Adrenal gland (tissue), 12 donors: ENCODE data around the gene TM4SF4. TPM values are rescaled to one million over a fixed set of nuclear protein-coding genes. Genes with fewer than 3 reads are reported as not detected.

Experiments used
- DNase-seq, 7 donors: peaks; one replicate each; pipeline ENCODE4 v3.0.0-alpha.2; 2019 to 2020
- H3K27ac ChIP-seq, 5 donors: fragments of 200-600 bp; sonication (generic) in 4 of 5; 1 replicate in 3 of 5; 2 replicates in 2 of 5; pipeline versions ENCODE4 v1.5.1 to v1.8.0; 2016 to 2020; ENCODE audit warnings: mild to moderate bottlenecking in 1 of 5
- H3K27me3 ChIP-seq: fragments of 200-600 bp; 2 replicates; pipeline ENCODE4 v1.8.0; 2021
- H3K36me3 ChIP-seq, 2 donors: fragments of 200-600 bp; replicated peaks in 1 of 2; 1 replicate in 1 of 2; 2 replicates in 1 of 2; pipeline versions ENCODE4 v1.5.1 to v1.8.0; 2018 to 2022
- H3K4me1 ChIP-seq, 2 donors: fragments of 200-600 bp; replicated peaks in 1 of 2; 1 replicate in 1 of 2; 2 replicates in 1 of 2; pipeline versions ENCODE4 v1.5.1 to v1.8.0; 2018 to 2021
- H3K4me3 ChIP-seq, 4 donors: fragments of 200-600 bp; sonication (generic) in 3 of 4; one replicate each; pipeline ENCODE4 v1.5.1; 2016 to 2018
- H3K9me3 ChIP-seq, 3 donors: fragments of 200-600 bp; sonication (generic) in 1 of 3; replicated peaks in 1 of 3; 1 replicate in 2 of 3; 2 replicates in 1 of 3; pipeline versions ENCODE4 v1.5.1 to v1.8.0; 2016 to 2021
- POLR2A ChIP-seq, 2 donors: fragments of 450-650 bp; IDR thresholded peaks; one replicate each; pipeline ENCODE4 v1.6.1; 2017; ENCODE audit warnings: antibody characterized with exemption in 2 of 2, mild to moderate bottlenecking in 2 of 2, moderate library complexity in 1 of 2
- WGBS, 4 donors: extraction: QIAGEN DNeasy Blood & Tissue Kit in 2 of 4; methylation state at CpG; one replicate each; pipeline versions ENCODE4 v1.1.5 to v1.1.7; 2013 to 2017; 5-methylcytosine and 5-hydroxymethylcytosine counted together
- intact Hi-C, 2 donors: fragments of 100-400 bp; cut with DNase I; formaldehyde crosslinking; loops; one replicate each; pipeline versions ENCODE4 v1.14.1 to v1.15.0; 2022 to 2023
- polyA plus RNA-seq, 3 donors: library from polyadenylated mRNA; stranded (reverse); fragments of 200-250 nt in 2 of 3; fragments of 350-450 nt in 1 of 3; fragmentation: Illumina TruSeq in 1 of 3; extraction: RNeasy Lipid Tissue Mini Kit (QIAGEN cat#74804) in 1 of 3; gene quantifications; one replicate each; pipeline ENCODE4 v1.2.3, GENCODE V29; 2013 to 2014
- total RNA-seq, 9 donors: library from RNA; depleted of rRNA in 4 of 9; stranded (reverse); fragments of >200 nt in 4 of 9; fragments of 120-200 nt in 1 of 9; fragmentation: NEBNext Ultra II Directional in 1 of 9; extraction: Animal tissue kit (Norgen Biotek cat#: 25700) in 1 of 9; gene quantifications; one replicate each; pipeline versions ENCODE4 v1.1.0 to v1.2.4, GENCODE V29; 2013 to 2023
- TF ChIP-seq, protein P1 (sequence below), 6 experiments: fragments of 450-650 bp in 4 of 6; fragments of 200-600 bp in 2 of 6; sonication (generic) in 1 of 6; IDR thresholded peaks; 1 replicate in 5 of 6; 2 replicates in 1 of 6; pipeline versions ENCODE4 v1.5.1 to v1.8.0; 2016 to 2021; ENCODE audit warnings: antibody characterized with exemption in 6 of 6, mild to moderate bottlenecking in 2 of 6, moderate library complexity in 1 of 6
- donor health status: healthy with polysubstance abuse.
- donor health status: Bipolar disorder and iron deficiency.
- donor health status: DM: yes; HTN: yes; CAD: no.
- donor health status: DM: no; HTN: no; CAD: no.
- donor health status: DM: no; HTN: no; CAD: no.
- donor health status: DM: yes; HTN: yes; CAD: no.

Gene TM4SF4
- total and polyA plus RNA-seq, 12 donors: 0.08 to 2.2 (median 0.96) TPM; not detected in 3

DNA sequence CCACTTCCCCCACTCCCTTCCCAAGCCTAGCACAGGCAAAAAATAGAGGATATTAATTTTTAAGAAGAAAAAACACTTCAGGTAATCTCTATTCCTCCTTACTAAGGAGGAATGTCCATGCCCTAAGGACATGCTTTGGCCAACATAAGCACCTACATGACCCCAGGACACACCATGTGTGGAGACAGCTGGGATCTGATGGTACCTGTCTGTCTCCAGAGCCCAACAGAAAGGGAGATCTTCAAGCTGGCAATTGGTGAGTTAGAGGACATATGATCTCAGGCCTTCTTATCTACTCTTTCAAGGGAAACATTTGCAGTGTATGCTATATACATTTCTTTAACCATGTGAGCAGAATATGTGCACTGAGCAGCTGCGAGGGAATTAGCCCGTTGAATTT is 7.0 kb downstream of the TM4SF4 start:
- no peaks in the 10 kb centered on the region for H3K27me3 ChIP-seq
- intact Hi-C loops: loop anchor here in 1 of 2 donors (5.0 to 10.0 kb wide), 2 partner anchors 89 to 367 kb away; no protein-coding TSS in a partner anchor
- no peak for DNase-seq
- no peak overlapping the region for H3K4me3 ChIP-seq
- WGBS, 4 donors: 90 to 97% (median 94%) methylated on average over 2 of the region's 2 CpGs
- H3K36me3 ChIP-seq: no peaks in the 10 kb centered on the region
- no peaks in the 10 kb centered on the region for H3K9me3 ChIP-seq
- H3K4me1 ChIP-seq: no peaks in the 10 kb centered on the region
- TF ChIP-seq POLR2A (IDR thresholded peaks at IDR 0.05): no peak
- TF ChIP-seq, protein P1, sequence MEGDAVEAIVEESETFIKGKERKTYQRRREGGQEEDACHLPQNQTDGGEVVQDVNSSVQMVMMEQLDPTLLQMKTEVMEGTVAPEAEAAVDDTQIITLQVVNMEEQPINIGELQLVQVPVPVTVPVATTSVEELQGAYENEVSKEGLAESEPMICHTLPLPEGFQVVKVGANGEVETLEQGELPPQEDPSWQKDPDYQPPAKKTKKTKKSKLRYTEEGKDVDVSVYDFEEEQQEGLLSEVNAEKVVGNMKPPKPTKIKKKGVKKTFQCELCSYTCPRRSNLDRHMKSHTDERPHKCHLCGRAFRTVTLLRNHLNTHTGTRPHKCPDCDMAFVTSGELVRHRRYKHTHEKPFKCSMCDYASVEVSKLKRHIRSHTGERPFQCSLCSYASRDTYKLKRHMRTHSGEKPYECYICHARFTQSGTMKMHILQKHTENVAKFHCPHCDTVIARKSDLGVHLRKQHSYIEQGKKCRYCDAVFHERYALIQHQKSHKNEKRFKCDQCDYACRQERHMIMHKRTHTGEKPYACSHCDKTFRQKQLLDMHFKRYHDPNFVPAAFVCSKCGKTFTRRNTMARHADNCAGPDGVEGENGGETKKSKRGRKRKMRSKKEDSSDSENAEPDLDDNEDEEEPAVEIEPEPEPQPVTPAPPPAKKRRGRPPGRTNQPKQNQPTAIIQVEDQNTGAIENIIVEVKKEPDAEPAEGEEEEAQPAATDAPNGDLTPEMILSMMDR (IDR thresholded peaks at IDR 0.05): no peak
- H3K27ac ChIP-seq: no peak overlapping the region

DNA sequence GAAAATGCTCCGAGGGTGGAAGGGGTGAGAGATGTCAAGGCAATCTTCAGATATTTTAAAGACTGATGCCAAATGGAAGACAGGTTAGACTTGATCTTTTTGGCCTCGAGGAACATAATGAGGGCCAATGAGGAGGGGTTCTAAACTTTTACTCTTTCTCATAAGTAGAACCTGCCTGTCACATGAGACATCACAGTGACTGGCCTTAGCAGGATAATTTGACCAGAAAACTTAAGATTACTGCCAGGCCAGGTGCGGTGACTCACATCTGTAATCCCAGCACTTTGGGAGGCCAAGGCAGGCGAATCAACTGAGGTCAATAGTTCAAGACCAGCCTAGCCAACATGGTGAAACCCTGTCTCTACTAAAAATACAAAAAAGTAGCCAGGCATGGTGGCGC is 12.2 kb downstream of the TM4SF4 start:
- H3K4me1 ChIP-seq: no peaks in the 10 kb centered on the region
- WGBS, 4 donors: 79 to 84% (median 82%) methylated on average over 4 to 5 of the region's 5 CpGs
- TF ChIP-seq, protein P1 (IDR thresholded peaks at IDR 0.05): no peak
- TF ChIP-seq POLR2A (IDR thresholded peaks at IDR 0.05): no peak
- no peak for DNase-seq
- H3K36me3 ChIP-seq: no peaks in the 10 kb centered on the region
- intact Hi-C loops: loop anchor here in 1 of 2 donors (10.0 kb wide), 1 partner anchor 372 kb away; no protein-coding TSS in a partner anchor
- H3K27ac ChIP-seq: no peak overlapping the region
- H3K4me3 ChIP-seq: no peak overlapping the region
- H3K27me3 ChIP-seq: no peaks in the 10 kb centered on the region
- no peaks in the 10 kb centered on the region for H3K9me3 ChIP-seq

DNA sequence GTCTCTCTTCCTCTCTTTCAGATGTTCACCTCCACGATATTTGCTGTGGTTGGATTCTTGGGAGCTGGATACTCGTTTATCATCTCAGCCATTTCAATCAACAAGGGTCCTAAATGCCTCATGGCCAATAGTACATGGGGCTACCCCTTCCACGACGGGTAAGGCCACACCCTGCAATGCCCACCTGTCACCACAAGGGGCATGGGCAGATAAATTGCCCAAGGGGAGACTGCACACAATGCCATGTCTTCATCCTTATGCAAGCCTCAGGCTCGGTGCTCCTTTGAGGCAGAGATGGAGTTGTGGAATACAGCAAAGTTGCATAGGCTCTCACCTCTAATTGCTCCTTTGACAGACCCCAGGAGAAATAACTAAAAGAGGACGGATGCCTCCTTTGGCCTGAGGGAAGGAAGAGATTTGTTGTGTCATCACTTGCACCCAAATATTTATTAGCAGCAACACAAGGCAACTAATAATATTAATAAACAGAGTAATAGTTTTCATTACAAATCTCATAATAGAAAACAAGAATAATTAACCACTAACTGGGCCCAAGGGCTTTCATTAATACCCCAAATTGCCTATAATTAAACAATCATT is 13.2 kb downstream of the TM4SF4 start:
- no peaks in the 10 kb centered on the region for H3K36me3 ChIP-seq

DNA sequence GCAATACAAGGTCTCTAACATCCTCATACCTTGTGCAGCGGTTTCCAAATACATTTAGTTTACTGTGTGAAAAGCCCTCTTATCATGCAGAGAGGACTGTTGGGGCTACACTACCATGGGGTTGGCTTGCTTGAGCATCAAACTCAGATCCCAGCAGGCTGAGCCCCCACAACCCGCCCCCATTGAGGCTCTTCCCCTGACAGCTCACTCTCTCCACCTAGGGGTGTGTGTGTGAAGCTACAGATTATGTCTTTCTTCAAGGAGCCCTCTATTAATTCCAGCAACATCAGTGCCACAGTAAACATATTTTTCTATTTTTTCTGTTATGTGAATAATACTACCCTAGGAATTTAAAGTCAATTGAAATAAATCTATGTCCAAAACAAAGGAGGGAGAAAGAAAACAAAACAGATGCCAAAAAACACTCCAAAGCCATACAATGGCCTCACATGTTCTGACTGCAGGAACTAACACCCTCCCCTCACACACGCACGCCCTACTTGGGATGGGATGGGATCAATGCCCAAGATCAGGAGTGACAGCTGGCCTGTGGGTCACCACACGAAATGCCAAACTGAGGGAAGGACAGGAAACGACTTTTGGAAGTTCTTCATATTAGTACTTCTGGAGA is 14.7 kb downstream of the TM4SF4 start:
- H3K36me3 ChIP-seq: no peaks in the 10 kb centered on the region
- WGBS, 4 donors: 56 to 65% (median 61%) methylated on average over 6 of the region's 6 CpGs
- H3K4me3 ChIP-seq: no peak overlapping the region
- no peak for DNase-seq
- no peaks in the 10 kb centered on the region for H3K9me3 ChIP-seq
- H3K27me3 ChIP-seq: no peaks in the 10 kb centered on the region
- intact Hi-C loops: loop anchor here in 1 of 2 donors (10.0 kb wide), 1 partner anchor 374 kb away; no protein-coding TSS in a partner anchor
- no peaks in the 10 kb centered on the region for H3K4me1 ChIP-seq
- H3K27ac ChIP-seq: no peak overlapping the region
- TF ChIP-seq POLR2A (IDR thresholded peaks at IDR 0.05): no peak
- TF ChIP-seq, protein P1 (IDR thresholded peaks at IDR 0.05): peak in 3 of 6 experiments; percentile 13 to 27 (median 14)

More for the DNA sequence above, 13.2 kb downstream of the TM4SF4 start:
- Histone ChIP-seq H3K4me3 (no peak overlapping the region), H3K4me1 (no peaks in the 10 kb centered on the region), H3K9me3 (no peaks in the 10 kb centered on the region), H3K27me3 (no peaks in the 10 kb centered on the region), H3K27ac (no peak overlapping the region)
- WGBS, 4 donors: 67 to 76% (median 72%) methylated on average over 6 of the region's 6 CpGs
- no peak for DNase-seq
- TF ChIP-seq, protein P1 (IDR thresholded peaks at IDR 0.05): peak in 2 of 6 experiments; percentile 8 to 13
- TF ChIP-seq POLR2A (IDR thresholded peaks at IDR 0.05): no peak
- intact Hi-C loops: loop anchor here in 1 of 2 donors (10.0 kb wide), 1 partner anchor 373 kb away; no protein-coding TSS in a partner anchor
